ENCODE data around the gene ARF5.
"Not testable (repeated sequence)": the region's sequence is repeated elsewhere in the genome, so short reads cannot be mapped to it uniquely, and the experiment has no call there.

ARF5 gene

DNA sequence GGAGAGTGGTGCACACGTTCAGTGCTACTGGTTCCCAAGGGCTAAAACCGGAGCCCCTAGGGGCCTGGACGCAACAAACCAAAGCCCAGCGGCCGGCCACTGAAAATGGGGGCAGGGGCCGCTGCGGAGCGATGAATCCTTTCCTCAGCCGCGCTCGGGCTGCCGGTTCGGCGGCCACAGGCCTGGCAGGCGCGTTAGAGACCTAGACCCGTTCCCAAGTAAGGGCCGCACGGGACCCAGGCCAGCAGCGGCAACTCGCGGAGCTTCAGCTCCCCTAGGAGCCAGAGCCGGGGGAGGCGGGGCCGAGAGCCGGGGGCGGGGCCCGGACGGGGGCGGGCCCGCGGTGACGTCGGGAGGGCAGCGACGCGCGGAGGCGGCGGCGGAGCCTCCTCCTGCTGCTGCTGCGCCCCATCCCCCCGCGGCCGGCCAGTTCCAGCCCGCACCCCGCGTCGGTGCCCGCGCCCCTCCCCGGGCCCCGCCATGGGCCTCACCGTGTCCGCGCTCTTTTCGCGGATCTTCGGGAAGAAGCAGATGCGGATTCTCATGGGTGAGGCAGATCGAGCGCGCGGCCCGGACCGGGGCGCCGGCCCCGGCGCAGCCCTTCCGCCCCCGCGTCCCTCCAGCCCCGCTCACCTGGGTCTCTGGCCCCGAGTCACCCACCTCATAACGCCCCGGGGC, at the start of gene ARF5:
TSS of gene ARF5 (plus strand) at position 393 of the 678 bp plus-strand sequence. CDS start at position 481, 88 bp downstream.
- DNase-seq (ENCODE audit: low read depth in 1 of 2, low spot score in 1 of 2), result peak; percentile 83 to 90

DNA sequence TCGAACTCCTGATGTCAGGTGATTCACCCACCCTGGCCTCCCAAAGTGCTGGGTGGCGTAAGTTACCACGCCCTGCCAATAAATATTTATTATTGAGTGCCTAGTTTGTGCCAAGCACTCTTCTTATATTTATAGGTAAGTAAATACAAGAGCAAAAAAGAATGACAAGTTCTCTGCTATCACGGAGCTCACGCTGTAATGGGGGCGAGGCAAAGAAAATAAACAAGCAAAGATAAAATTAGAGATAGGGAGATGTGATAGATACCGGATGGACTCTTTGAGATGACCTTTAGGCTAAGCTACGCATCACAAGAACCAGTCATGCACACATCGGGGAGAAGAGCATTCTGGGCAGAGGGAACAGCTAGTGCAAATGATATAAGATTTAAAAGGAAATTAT, 49.1 kb upstream of the ARF5 start:
- no peak for DNase-seq (ENCODE audit: low read depth in 1 of 2, low spot score in 1 of 2)

DNA sequence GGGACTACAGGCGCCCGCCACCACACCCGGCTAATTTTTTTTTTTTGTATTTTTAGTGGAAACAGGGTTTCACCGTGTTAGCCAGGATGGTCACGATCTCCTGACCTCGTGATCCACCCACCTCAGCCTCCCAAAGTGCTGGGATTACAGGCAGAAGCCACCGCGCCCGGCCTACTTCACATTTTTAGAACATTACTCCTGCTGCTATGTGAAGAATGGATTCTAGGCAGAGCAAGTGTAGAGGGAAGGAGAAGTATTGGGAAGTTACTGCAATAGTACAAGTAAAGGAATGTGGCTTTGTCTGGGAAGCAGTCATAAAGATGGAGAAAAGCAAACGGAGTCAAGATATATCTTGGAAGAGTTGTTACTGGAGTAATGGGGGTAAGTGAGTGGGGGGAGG, 47.8 kb upstream of the ARF5 start:
- DNase-seq (ENCODE audit: low read depth in 1 of 2, low spot score in 1 of 2), result not testable (repeated sequence)

GRCh38 chr7:127541548-127541947, 46.7 kb upstream of the ARF5 start:
- no peak for DNase-seq (ENCODE audit: low read depth in 1 of 2, low spot score in 1 of 2)

- no peak for DNase-seq (ENCODE audit: low read depth in 1 of 2, low spot score in 1 of 2)
Measured at GRCh38 chr7:127546313-127546712, 41.9 kb upstream of the ARF5 start.

DNA sequence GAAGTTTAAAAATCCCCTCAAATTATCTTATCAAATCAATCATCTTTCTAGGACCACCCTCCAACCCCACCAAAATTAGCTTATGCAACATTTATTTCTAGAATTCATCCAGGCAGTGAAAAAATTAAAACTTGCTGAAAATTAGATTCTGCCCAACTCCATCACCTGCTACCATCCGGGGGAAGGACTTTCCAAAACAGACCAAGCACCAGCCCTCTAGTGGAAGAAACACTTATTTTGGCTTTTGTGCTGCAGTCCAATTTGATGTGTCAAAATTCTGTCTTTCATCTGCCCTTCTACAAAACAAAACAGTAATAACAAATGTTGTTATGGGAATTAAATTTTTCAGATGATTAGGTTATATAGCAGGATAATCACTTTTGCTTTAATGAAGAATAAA, 38.0 kb upstream of the ARF5 start:
- DNase-seq (ENCODE audit: low read depth in 1 of 2, low spot score in 1 of 2), result no peak

- no peak for DNase-seq (ENCODE audit: low read depth in 1 of 2, low spot score in 1 of 2)
Measured at GRCh38 chr7:127551941-127552340, 36.3 kb upstream of the ARF5 start.

- DNase-seq (ENCODE audit: low read depth in 1 of 2, low spot score in 1 of 2), result no peak
Measured at GRCh38 chr7:127556404-127556803, 31.8 kb upstream of the ARF5 start.

DNA sequence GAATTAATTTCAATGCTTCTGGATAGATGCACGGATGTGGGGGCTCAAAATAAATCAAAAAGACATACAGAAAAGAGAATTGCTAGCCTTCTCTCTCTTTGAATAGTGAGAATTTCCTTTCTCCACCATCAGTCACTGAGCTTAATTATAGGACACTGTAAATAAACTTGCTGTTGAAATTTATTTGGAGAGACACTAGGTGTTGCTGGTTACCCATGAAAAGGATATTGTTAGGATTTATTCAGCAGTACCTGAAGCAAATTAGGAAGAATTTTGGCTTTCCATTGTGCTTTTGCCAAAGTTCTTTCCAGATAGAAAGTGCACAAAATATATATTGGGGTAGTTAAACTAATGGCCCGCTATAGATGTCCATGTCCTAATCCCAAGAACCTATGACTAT, 30.4 kb upstream of the ARF5 start:
- DNase-seq (ENCODE audit: low read depth in 1 of 2, low spot score in 1 of 2), result no peak

GRCh38 chr7:127566242-127566641, 22.0 kb upstream of the ARF5 start:
- no peak for DNase-seq (ENCODE audit: low read depth in 1 of 2, low spot score in 1 of 2)

GRCh38 chr7:127568034-127568433, 20.2 kb upstream of the ARF5 start:
- not testable (repeated sequence) for DNase-seq (ENCODE audit: low read depth in 1 of 2, low spot score in 1 of 2)

DNA sequence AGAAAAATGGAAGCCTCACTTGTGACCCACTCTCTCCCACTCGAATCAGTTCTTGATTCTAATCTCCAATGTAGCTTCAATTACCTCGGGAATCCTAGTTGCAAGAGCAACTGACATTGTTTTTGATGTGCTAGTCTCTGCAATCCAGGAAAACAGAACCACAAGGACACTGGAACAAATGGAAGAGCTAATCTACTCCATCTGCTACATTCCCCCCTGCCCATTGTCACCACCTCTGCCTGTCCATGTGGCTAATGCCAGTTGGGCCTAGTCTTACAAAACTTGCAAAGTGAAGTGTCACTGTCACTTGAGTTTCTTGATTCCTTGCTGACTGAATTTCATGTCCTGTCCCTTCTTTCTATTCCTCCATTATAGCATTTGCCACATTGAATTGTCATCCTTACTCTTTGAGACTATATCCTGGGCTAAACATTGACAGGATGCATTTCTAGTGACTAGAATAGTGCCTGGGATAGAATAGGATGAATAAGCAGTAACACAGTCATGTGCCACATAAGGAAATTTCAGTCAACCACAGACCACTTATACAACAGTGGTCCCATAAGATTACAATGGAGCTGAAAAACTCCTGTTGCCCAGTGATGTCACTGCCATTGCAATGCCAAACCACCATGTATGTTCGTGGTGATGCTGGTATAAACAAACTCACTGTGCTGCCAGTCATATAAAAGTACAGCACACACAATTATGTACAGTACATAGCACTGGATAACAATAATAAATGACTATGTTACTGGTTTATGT, 16.3 kb upstream of the ARF5 start:
- no peak for DNase-seq (ENCODE audit: low read depth in 1 of 2, low spot score in 1 of 2)

GRCh38 chr7:127578036-127578684, 10.1 kb upstream of the ARF5 start:
- no peak for DNase-seq (ENCODE audit: low read depth in 1 of 2, low spot score in 1 of 2)

- DNase-seq (ENCODE audit: low read depth in 1 of 2, low spot score in 1 of 2), result no peak
Measured at GRCh38 chr7:127578711-127579275, 9.4 kb upstream of the ARF5 start.

GRCh38 chr7:127580612-127581011, 7.6 kb upstream of the ARF5 start:
- no peak for DNase-seq (ENCODE audit: low read depth in 1 of 2, low spot score in 1 of 2)

GRCh38 chr7:127581716-127582115, 6.5 kb upstream of the ARF5 start:
- no peak for DNase-seq (ENCODE audit: low read depth in 1 of 2, low spot score in 1 of 2)

DNA sequence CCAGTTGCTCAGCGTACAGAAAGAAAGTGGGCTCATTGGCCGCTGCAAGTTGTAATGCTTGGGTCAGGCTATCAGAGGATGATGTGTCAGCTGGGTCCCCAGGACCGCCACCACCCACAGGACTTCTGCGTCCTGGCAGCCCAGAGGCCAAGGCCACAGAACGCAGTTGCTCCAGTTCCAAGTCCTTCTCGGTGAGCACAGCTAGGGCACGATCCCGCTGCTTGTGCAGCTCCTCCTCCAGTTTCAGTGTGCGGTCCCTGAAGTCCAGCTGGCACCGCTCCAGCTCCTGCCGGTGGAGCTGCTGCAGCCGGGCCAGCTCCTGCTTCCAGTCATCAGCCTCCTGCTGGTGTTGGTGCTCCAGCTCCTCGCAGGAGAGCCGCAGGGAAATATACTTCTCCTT, 5.8 kb upstream of the ARF5 start:
- DNase-seq (ENCODE audit: low read depth in 1 of 2, low spot score in 1 of 2), result no peak

- DNase-seq (ENCODE audit: low read depth in 1 of 2, low spot score in 1 of 2), result no peak
Measured at GRCh38 chr7:127584648-127585043, 3.6 kb upstream of the ARF5 start.

DNA sequence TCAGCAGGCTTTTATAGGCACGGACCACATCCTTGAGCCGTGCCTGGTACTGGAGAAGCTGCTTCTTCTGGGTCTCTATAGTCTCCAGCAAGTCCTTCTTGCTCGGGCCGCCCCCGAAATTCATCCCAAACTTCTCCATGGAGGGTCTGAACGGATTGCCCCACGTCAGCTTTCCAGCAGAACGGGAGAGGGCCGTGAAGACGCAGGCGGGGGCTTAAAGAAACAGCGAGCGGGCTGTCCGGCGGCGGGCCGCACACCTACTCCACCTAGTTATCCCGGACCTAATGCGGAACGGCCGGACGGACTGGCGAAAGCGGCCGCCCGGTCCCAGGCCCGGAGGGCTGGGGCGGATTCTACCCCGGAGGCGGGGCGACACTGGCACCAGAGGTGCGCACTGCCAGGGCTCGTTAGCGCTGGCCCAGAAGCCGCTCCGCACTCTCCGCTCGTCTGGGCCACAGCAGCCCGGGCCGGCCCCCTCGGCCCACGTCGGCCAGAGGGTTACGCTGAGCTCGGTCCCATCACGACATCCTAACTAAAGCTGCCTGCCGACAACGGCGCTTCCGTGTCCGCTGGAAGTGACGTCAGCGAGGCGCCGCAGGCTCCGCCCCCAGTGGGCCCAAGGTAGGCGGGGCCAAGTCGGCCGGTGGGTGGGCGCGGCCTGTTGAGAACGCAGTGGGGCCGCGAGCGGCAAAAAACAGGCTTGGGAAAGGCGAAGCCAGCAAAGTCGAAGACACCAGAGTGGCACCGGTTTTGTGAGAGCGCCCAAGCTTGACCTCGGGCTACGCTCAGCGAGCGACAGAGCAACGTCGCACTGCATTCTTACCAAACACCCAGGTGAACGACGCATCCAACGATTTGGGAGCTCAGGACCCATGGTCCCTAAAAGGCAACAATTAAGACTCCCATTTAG, 2.9 kb upstream of the ARF5 start, which contains the start of gene GCC1:
TSS of gene GCC1 (minus strand) at position 553 of the 910 bp plus-strand sequence. CDS start at position 139, 414 bp downstream.
- peak; percentile 87 to 95 for DNase-seq (ENCODE audit: low read depth in 1 of 2, low spot score in 1 of 2)

DNA sequence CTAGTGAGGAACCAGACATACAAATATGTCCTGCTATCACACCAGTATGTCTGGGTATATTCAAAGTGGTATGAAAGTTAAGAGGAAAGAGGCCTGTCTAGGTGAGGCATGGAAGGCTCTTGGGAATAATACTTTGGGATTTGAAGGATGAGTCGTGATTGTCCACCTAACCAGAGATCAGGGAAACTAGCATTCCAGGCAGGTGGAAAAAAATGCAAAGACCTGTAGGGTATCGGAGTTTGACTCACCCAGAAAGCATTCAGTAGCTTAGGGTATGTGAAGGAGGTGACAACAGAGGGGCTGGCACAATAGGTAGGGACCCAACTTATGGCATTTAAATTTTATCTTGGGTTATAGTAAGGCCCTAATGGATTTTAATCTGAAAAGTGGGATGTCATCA, 1.9 kb upstream of the ARF5 start:
- no peak for DNase-seq (ENCODE audit: low read depth in 1 of 2, low spot score in 1 of 2)

GRCh38 chr7:127587663-127588018, 570 bp upstream of the ARF5 start:
- DNase-seq (ENCODE audit: low read depth in 1 of 2, low spot score in 1 of 2), result no peak
